Immature natural killer cell (primary cell): ENCODE results near the gene OR4K17. TPM values are rescaled to one million over a fixed set of nuclear protein-coding genes. Genes with fewer than 3 reads are reported as not detected.

ENCODE experiments used
- polyA plus RNA-seq, 3 donors: library from polyadenylated mRNA; unstranded; fragments of 300-500 nt; fragmentation: Illumina TruSeq; gene quantifications; one replicate each; pipeline ENCODE4 v1.2.3, GENCODE V29; 2021

Gene OR4K17
- polyA plus RNA-seq, 3 donors from 2014 or later: not detected

Other genes starting within 250 kb of the OR4K17 start
- not detected for gene OR4K2, start 235.6 kb upstream of the OR4K17 start, polyA plus RNA-seq
- not detected for gene OR4K5, start 190.1 kb upstream of the OR4K17 start, polyA plus RNA-seq
- gene OR4K1, start 179.8 kb upstream of the OR4K17 start, polyA plus RNA-seq: not detected
- not detected for gene OR4K15, start 135.1 kb upstream of the OR4K17 start, polyA plus RNA-seq
- not detected for gene OR4Q2, start 108.6 kb upstream of the OR4K17 start, polyA plus RNA-seq
- not detected for gene OR4K14, start 91.4 kb upstream of the OR4K17 start, polyA plus RNA-seq
- not detected for gene OR4K13, start 74.7 kb upstream of the OR4K17 start, polyA plus RNA-seq
- gene OR4L1, start 50.7 kb upstream of the OR4K17 start, polyA plus RNA-seq: not detected
- not detected for gene OR4N5, start 28.1 kb downstream of the OR4K17 start, polyA plus RNA-seq
- not detected for gene OR11G2, start 80.2 kb downstream of the OR4K17 start, polyA plus RNA-seq
- gene OR11H6, start 113.0 kb downstream of the OR4K17 start, polyA plus RNA-seq: not detected
- not detected for gene OR11H7, start 118.2 kb downstream of the OR4K17 start, polyA plus RNA-seq
- gene OR11H4, start 128.5 kb downstream of the OR4K17 start, polyA plus RNA-seq: not detected
- gene TTC5, start 195.2 kb downstream of the OR4K17 start, polyA plus RNA-seq: 10 to 100 TPM; 24.3 to 42.4 (median 25.9) TPM
- 10 to 100 TPM; 11.0 to 16.2 (median 14.9) TPM for gene CCNB1IP1, start 222.5 kb downstream of the OR4K17 start, polyA plus RNA-seq
- 10 to 100 TPM in 2 of 3 donors, 1 to 10 TPM in 1; 8.1 to 12.8 (median 10.4) TPM for gene PARP2, start 232.9 kb downstream of the OR4K17 start, polyA plus RNA-seq